H9 (cell line): ENCODE results near the gene TRPT1. TPM values are rescaled to one million over a fixed set of nuclear protein-coding genes. Genes with fewer than 3 reads are reported as not detected.

Source experiments
- DNase-seq: peaks from one replicate; pipeline ENCODE4 v3.0.0-alpha.2; 2017
- H2AFZ ChIP-seq: one replicate; pipeline ENCODE4 v1.6.1; 2013; ENCODE audit warnings: mild to moderate bottlenecking, low read length, control low read depth, moderate library complexity
- H2AK5ac ChIP-seq: 2 replicates; pipeline ENCODE4 v1.6.1; 2013; ENCODE audit warnings: low read length, control low read depth, mixed read lengths; ENCODE audit not compliant: insufficient read length
- H2BK120ac ChIP-seq: one replicate; pipeline ENCODE4 v1.6.1; 2013; ENCODE audit warnings: low read depth, mild to moderate bottlenecking, low read length, control low read depth, inconsistent platforms; ENCODE audit not compliant: poor library complexity, severe bottlenecking
- H2BK12ac ChIP-seq: 2 replicates; pipeline ENCODE4 v1.6.1; 2013; ENCODE audit warnings: low read length, control low read depth, mixed read lengths, low read depth; ENCODE audit not compliant: insufficient read length
- H2BK15ac ChIP-seq: 2 replicates; pipeline ENCODE4 v1.6.1; 2013; ENCODE audit warnings: low read depth, low read length, control low read depth
- H2BK20ac ChIP-seq: one replicate; pipeline ENCODE4 v1.6.1; 2013; ENCODE audit warnings: low read depth, mild to moderate bottlenecking, low read length, control low read depth, inconsistent platforms; ENCODE audit not compliant: poor library complexity, severe bottlenecking
- H2BK5ac ChIP-seq: 2 replicates; pipeline ENCODE4 v1.6.1; 2013; ENCODE audit warnings: low read length, control low read depth, mixed read lengths; ENCODE audit not compliant: insufficient read length
- H3K14ac ChIP-seq: 2 replicates; pipeline ENCODE4 v1.6.1; 2013; ENCODE audit warnings: low read length, control low read depth; ENCODE audit not compliant: insufficient read depth
- H3K18ac ChIP-seq: 2 replicates; pipeline ENCODE4 v1.6.1; 2013; ENCODE audit warnings: low read depth, mild to moderate bottlenecking, mixed read lengths, low read length, control low read depth; ENCODE audit not compliant: insufficient read length
- H3K23ac ChIP-seq: 2 replicates; pipeline ENCODE4 v1.6.1; 2013; ENCODE audit warnings: low read length, control low read depth, mixed read lengths, low read depth; ENCODE audit not compliant: insufficient read length
- H3K23me2 ChIP-seq: 2 replicates; pipeline ENCODE4 v1.6.1; 2013; ENCODE audit warnings: low read depth, mild to moderate bottlenecking, mixed read lengths, low read length, control low read depth; ENCODE audit not compliant: insufficient read length, poor library complexity, severe bottlenecking
- H3K27ac ChIP-seq: 2 replicates; pipeline ENCODE4 v1.5.1; 2013; ENCODE audit warnings: low read length, control low read depth, mixed read lengths, low read depth; ENCODE audit not compliant: insufficient read length
- H3K27me3 ChIP-seq: 2 replicates; pipeline ENCODE4 v1.6.1; 2013; ENCODE audit warnings: low read length, control low read depth, inconsistent platforms; ENCODE audit not compliant: insufficient read depth
- H3K4ac ChIP-seq: 2 replicates; pipeline ENCODE4 v1.6.1; 2013; ENCODE audit warnings: low read depth, mild to moderate bottlenecking, control low read depth, inconsistent platforms, low read length, moderate library complexity
- H3K4me1 ChIP-seq: 2 replicates; pipeline ENCODE4 v1.6.1; 2013; ENCODE audit warnings: low read length, control low read depth, inconsistent platforms; ENCODE audit not compliant: insufficient read depth
- H3K4me2 ChIP-seq: 2 replicates; pipeline ENCODE4 v1.6.1; 2013; ENCODE audit warnings: low read length, control low read depth, mixed read lengths; ENCODE audit not compliant: insufficient read length, insufficient read depth
- H3K56ac ChIP-seq: 2 replicates; pipeline ENCODE4 v1.6.1; 2013; ENCODE audit warnings: low read depth, mild to moderate bottlenecking, mixed read lengths, low read length, control low read depth; ENCODE audit not compliant: insufficient read length
- H3K79me1 ChIP-seq: 2 replicates; pipeline ENCODE4 v1.6.1; 2013; ENCODE audit warnings: low read depth, mild to moderate bottlenecking, moderate library complexity, low read length, control low read depth, inconsistent platforms; ENCODE audit not compliant: insufficient read depth, poor library complexity, severe bottlenecking
- H3K79me2 ChIP-seq: 2 replicates; pipeline ENCODE4 v1.6.1; 2013; ENCODE audit warnings: low read length, control low read depth, inconsistent platforms; ENCODE audit not compliant: insufficient read depth
- H3K9ac ChIP-seq: 2 replicates; pipeline ENCODE4 v1.6.1; 2013; ENCODE audit warnings: low read length, control low read depth, mixed read lengths; ENCODE audit not compliant: insufficient read length; ENCODE audit errors: extremely low read depth
- H3K9me3 ChIP-seq: one replicate; pipeline ENCODE4 v1.6.1; 2013; ENCODE audit warnings: low read depth, low read length, inconsistent platforms; ENCODE audit not compliant: control insufficient read depth
- H3T11ph ChIP-seq: one replicate; pipeline ENCODE4 v1.6.1; 2013; ENCODE audit warnings: mild to moderate bottlenecking, low read length, control low read depth, inconsistent platforms
- H4K20me1 ChIP-seq: one replicate; pipeline ENCODE4 v1.6.1; 2013; ENCODE audit not compliant: control insufficient read depth, insufficient read length, insufficient read depth
- H4K5ac ChIP-seq: 2 replicates; pipeline ENCODE4 v1.6.1; 2013; ENCODE audit warnings: low read depth, mild to moderate bottlenecking, mixed read lengths, low read length, control low read depth; ENCODE audit not compliant: insufficient read length
- H4K8ac ChIP-seq: replicated peaks from 2 replicates; pipeline ENCODE4 v1.6.1; 2013; ENCODE audit warnings: low read length, control low read depth, mixed read lengths, low read depth; ENCODE audit not compliant: insufficient read length
- H4K91ac ChIP-seq: 2 replicates; pipeline ENCODE4 v1.6.1; 2013; ENCODE audit warnings: low read depth, mild to moderate bottlenecking, moderate library complexity, mixed read lengths, low read length, control low read depth; ENCODE audit not compliant: insufficient read length
- H3K27ac Mint-ChIP-seq, 3 experiments: 2 replicates in 2 of 3; 3 replicates in 1 of 3; pipeline ENCODE4 v1.8.0; 2020 to 2021; ENCODE audit warnings: mixed read lengths in 3 of 3, mild to moderate bottlenecking in 1 of 3, moderate library complexity in 1 of 3
- H3K27me3 Mint-ChIP-seq: 2 replicates; pipeline ENCODE4 v1.8.0; 2021; ENCODE audit warnings: low read depth, mild to moderate bottlenecking, moderate library complexity, mixed read lengths
- H3K36me3 Mint-ChIP-seq, 3 experiments: 2 replicates in 2 of 3; 3 replicates in 1 of 3; pipeline ENCODE4 v1.8.0; 2020 to 2021; ENCODE audit warnings: low read depth in 3 of 3, mixed read lengths in 3 of 3; ENCODE audit not compliant: insufficient read depth in 1 of 3
- H3K4me1 Mint-ChIP-seq, 2 experiments: 2 replicates each; pipeline ENCODE4 v1.8.0; 2020; ENCODE audit warnings: mixed read lengths in 2 of 2
- H3K4me3 Mint-ChIP-seq, 2 experiments: 2 replicates in 1 of 2; 3 replicates in 1 of 2; pipeline ENCODE4 v1.8.0; 2020 to 2021; ENCODE audit warnings: mild to moderate bottlenecking in 2 of 2, mixed read lengths in 2 of 2, moderate library complexity in 1 of 2
- H3K9me3 Mint-ChIP-seq, 2 experiments: 2 replicates in 1 of 2; 3 replicates in 1 of 2; pipeline ENCODE4 v1.8.0; 2020; ENCODE audit warnings: mild to moderate bottlenecking in 2 of 2, mixed read lengths in 2 of 2, moderate library complexity in 1 of 2
- WGBS: extraction: QIAGEN DNeasy Blood & Tissue Kit; methylation state at CpG from one replicate; pipeline ENCODE4 v1.1.7; 2013; ENCODE audit warnings: missing lambda C conversion rate, low lambda C conversion rate, mixed read lengths; ENCODE audit not compliant: insufficient read length; ENCODE audit errors: extremely low coverage; 5-methylcytosine and 5-hydroxymethylcytosine counted together
- total RNA-seq: library from RNA; stranded (reverse); gene quantifications from 2 replicates; pipeline ENCODE4 v1.2.1, GENCODE V29; 2021
- TF ChIP-seq, protein P1 (sequence below): fragments of 200-600 bp; sonication (generic); conservative IDR thresholded peaks from 3 replicates; pipeline ENCODE4 v1.8.0; 2021; ENCODE audit warnings: antibody characterized with exemption, mild to moderate bottlenecking

Gene TRPT1
- total RNA-seq, 1 experiment from 2014 or later = 33.6 TPM

DNA sequence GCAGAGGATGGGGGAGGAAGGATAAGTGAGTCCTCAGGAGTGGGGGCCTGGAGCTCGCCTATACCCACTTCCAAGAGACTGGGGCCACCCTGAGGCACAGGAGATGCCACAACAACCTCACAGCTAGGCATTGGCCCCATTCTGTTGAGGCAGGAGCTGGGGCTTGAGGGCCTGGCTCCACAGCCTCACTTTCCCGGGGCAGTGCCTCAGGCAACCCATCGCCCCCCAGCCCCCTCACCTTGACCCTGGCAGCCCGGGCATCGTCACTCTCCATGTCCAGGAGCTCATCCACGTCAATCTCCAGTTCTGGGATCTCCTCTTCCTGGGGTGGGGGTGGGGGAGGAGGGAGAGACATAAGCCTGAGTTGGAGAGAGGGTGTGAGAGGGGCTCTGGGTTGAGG lies 19.0 kb upstream of the TRPT1 start:
- H3K23ac ChIP-seq = no peak overlapping the region
- no peak overlapping the region for H3K4ac ChIP-seq
- peaks cover 21% of the 10 kb centered on the region for H3K23me2 ChIP-seq
- H3K4me2 ChIP-seq = peak overlapping the region; percentile 39
- no peaks in the 10 kb centered on the region for H4K20me1 ChIP-seq
- no peak overlapping the region for H3K18ac ChIP-seq
- no peaks in the 10 kb centered on the region for H3K27me3 ChIP-seq
- H3K9me3 ChIP-seq = no peaks in the 10 kb centered on the region
- H2AFZ ChIP-seq = no peak overlapping the region
- H3K9ac ChIP-seq = no peak overlapping the region
- Mint-ChIP-seq H3K9me3 (no peaks in the 10 kb centered on the region; a peak in 1 of 5 replicates), H3K4me3 (peak overlapping the region; percentile 88 to 94), H3K4me1 (peaks cover 40 to 48% of the 10 kb centered on the region in 2 experiments), H3K27me3 (no peaks in the 10 kb centered on the region), H3K27ac (peak overlapping the region in 1 of 3 experiments; percentile 48; a peak in 1 of 7 replicates), H3K36me3 (peaks cover 12 to 22% (median 13%) of the 10 kb centered on the region in 3 experiments)
- no peak overlapping the region for H4K5ac ChIP-seq
- peaks cover 7% of the 10 kb centered on the region; the same call in 1 of the 2 replicates for H3K4me1 ChIP-seq
- H2BK12ac ChIP-seq = no peak overlapping the region
- H3K14ac ChIP-seq = no peak overlapping the region
- no peaks in the 10 kb centered on the region for H3K79me1 ChIP-seq
- H2BK5ac ChIP-seq = no peak overlapping the region
- H3T11ph ChIP-seq = no peak overlapping the region
- H2BK15ac ChIP-seq = no peak overlapping the region
- H3K27ac ChIP-seq = no peak overlapping the region
- H3K79me2 ChIP-seq = peaks cover 9% of the 10 kb centered on the region; the same call in 1 of the 2 replicates
- TF ChIP-seq, protein P1, sequence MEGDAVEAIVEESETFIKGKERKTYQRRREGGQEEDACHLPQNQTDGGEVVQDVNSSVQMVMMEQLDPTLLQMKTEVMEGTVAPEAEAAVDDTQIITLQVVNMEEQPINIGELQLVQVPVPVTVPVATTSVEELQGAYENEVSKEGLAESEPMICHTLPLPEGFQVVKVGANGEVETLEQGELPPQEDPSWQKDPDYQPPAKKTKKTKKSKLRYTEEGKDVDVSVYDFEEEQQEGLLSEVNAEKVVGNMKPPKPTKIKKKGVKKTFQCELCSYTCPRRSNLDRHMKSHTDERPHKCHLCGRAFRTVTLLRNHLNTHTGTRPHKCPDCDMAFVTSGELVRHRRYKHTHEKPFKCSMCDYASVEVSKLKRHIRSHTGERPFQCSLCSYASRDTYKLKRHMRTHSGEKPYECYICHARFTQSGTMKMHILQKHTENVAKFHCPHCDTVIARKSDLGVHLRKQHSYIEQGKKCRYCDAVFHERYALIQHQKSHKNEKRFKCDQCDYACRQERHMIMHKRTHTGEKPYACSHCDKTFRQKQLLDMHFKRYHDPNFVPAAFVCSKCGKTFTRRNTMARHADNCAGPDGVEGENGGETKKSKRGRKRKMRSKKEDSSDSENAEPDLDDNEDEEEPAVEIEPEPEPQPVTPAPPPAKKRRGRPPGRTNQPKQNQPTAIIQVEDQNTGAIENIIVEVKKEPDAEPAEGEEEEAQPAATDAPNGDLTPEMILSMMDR = no peak
- H2BK20ac ChIP-seq = no peak overlapping the region
- no peak overlapping the region for H4K8ac ChIP-seq
- H3K56ac ChIP-seq = no peak overlapping the region
- H2AK5ac ChIP-seq = no peak overlapping the region
- no peak overlapping the region for H2BK120ac ChIP-seq
- H4K91ac ChIP-seq = no peak overlapping the region
- no peak for DNase-seq
- WGBS = no CpG with 5 or more reads among the region's 6 CpGs
